Activated CD8-positive, alpha-beta T cell treated with anti-CD3 and anti-CD28 coated beads, Interleukin-2, amount 10 ng/mL, durations not matched to agents 7 days and 5 days (primary cell): ENCODE results near the gene ASAP3. TPM values are rescaled to one million over a fixed set of nuclear protein-coding genes. Genes with fewer than 3 reads are reported as not detected.
"Not testable (repeated sequence)": the region's sequence is repeated elsewhere in the genome, so short reads cannot be mapped to it uniquely, and the experiment has no call there.

Source experiments
- ATAC-seq: fragments of 150-1000 bp; cut with Tn5 transposase; one replicate; pipeline ENCODE4 v1.10.0; 2021; ENCODE audit warnings: moderate library complexity
- CTCF ChIA-PET: fragments of 350-600 bp; sonication (Branson Sonifier 250); formaldehyde crosslinking; loops from one replicate; lab custom pipeline; 2021; ENCODE audit warnings: antibody characterized with exemption; lab: Charles Lee
- POLR2A ChIA-PET: fragments of 350-600 bp; sonication (Branson Sonifier 250); formaldehyde crosslinking; loops from one replicate; lab custom pipeline; 2021; ENCODE audit warnings: antibody characterized with exemption; lab: Charles Lee
- DNase-seq: peaks from one replicate; pipeline ENCODE4 v3.0.0-alpha.2; 2020
- H3K27ac Mint-ChIP-seq: one replicate; pipeline ENCODE4 v1.8.0; 2021; ENCODE audit warnings: mild to moderate bottlenecking, mixed read lengths
- H3K27me3 Mint-ChIP-seq: one replicate; pipeline ENCODE4 v1.8.0; 2021; ENCODE audit warnings: low read depth, mixed read lengths
- H3K36me3 Mint-ChIP-seq: one replicate; pipeline ENCODE4 v1.8.0; 2021; ENCODE audit warnings: low read depth, mixed read lengths
- H3K4me1 Mint-ChIP-seq: one replicate; pipeline ENCODE4 v1.8.0; 2021; ENCODE audit warnings: low read depth, mixed read lengths
- H3K4me3 Mint-ChIP-seq: one replicate; pipeline ENCODE4 v1.8.0; 2021; ENCODE audit warnings: mild to moderate bottlenecking, mixed read lengths
- H3K9me3 Mint-ChIP-seq: one replicate; pipeline ENCODE4 v1.8.0; 2022; ENCODE audit warnings: mixed read lengths; ENCODE audit not compliant: insufficient read depth
- total RNA-seq, 2 experiments: library from RNA; stranded (reverse); gene quantifications; one replicate each; pipeline ENCODE4 v1.2.3, GENCODE V29; 2021

ASAP3 gene
- total RNA-seq, 2 experiments from 2014 or later = 0.24 to 0.83 TPM

DNA sequence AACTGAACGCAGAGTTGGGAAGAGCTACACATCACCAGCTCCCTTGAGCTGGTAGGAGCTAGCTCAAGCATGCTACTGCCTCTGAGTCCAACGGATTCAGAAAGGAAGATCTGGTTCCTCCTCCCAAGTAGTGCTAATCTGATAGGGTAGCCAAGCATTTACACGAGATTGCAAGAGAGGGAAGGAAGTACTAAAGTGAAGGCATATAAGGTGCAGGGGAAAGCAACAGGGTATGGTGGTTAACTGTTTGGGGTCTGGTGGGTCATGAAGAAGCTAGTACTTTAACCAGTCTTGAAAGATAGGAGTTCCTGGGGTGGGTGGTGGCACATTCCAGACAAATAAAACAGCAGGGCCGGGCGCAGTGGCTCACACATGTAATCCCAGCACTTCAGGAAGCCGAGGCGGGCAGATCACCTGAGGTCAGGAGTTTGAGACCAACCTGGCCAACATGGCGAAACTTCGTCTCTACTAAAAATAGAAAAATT, 94.1 kb downstream of the ASAP3 start:
- Mint-ChIP-seq H3K4me1 (no peaks in the 10 kb centered on the region), H3K27ac (no peak overlapping the region), H3K4me3 (no peak overlapping the region), H3K36me3 (no peaks in the 10 kb centered on the region), H3K27me3 (no peaks in the 10 kb centered on the region), H3K9me3 (no peaks in the 10 kb centered on the region)
- CTCF ChIA-PET = interaction anchor here (0.5 to 5.3 kb wide), 3 partner anchors 14 to 109 kb away, joined by 3 to 21 read pairs (median 4); partner anchors contain the start of gene HNRNPR
- POLR2A ChIA-PET = interaction anchor here (0.7 kb wide), 1 partner anchor 168 kb away, joined by 3 read pairs; no protein-coding TSS in a partner anchor
- ATAC-seq (no peak), DNase-seq (no peak)

DNA sequence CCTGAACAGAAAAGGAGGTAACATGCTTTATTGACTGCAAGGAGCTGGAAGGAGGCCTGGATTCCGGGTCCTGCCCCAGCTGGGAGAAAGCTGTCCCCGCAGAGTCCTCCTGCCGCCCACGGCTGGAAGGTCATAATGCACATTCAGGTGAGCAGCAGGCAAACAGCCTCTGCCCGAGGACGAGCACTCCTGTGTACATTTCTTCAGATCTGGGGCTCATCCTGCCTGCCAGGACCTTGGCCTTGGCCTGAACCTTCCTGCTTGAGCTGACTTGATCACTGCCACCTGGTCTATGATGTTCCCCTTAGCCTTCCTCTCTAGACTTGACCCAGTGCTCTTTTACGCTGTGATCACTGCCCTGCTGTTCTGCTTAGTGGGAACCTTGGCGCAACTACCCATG, 96.5 kb downstream of the ASAP3 start:
- Mint-ChIP-seq H3K4me1 (no peaks in the 10 kb centered on the region), H3K4me3 (no peak overlapping the region), H3K27ac (no peak overlapping the region), H3K9me3 (no peaks in the 10 kb centered on the region), H3K36me3 (no peaks in the 10 kb centered on the region), H3K27me3 (no peaks in the 10 kb centered on the region)
- no peak for ATAC-seq
- ChIA-PET POLR2A (no interaction called here), CTCF (interaction anchor here (5.3 kb wide), 1 partner anchor 16 kb away, joined by 21 read pairs; no protein-coding TSS in a partner anchor)
- DNase-seq = no peak

DNA sequence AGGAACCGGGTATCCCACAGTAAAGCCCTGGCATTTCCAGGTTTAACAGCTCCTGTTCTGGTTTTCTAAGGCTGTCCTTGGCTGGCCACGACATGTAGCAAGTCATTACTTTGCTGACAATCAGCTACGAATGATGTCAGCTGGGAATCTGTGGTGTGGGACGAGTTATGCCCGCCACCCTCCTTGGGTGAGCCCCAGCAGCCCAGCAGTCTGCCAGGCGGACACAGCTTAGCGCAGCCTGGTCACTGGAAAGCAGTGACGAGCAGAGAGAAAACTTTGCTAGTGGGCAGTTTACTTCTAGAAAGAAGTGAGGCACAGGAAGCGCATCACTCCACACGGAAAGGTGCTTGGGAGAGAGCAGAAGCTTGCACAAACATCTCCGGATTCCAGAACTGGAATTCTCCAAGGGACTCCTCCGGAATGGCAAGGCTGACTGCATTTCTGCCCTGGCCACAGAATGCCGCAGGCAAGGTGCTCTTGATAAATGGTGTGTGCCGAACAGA, 98.8 kb downstream of the ASAP3 start:
- no peaks in the 10 kb centered on the region for H3K4me1 Mint-ChIP-seq
- no peaks in the 10 kb centered on the region for H3K36me3 Mint-ChIP-seq
- DNase-seq (no peak), ATAC-seq (no peak)
- no peaks in the 10 kb centered on the region for H3K27me3 Mint-ChIP-seq
- H3K4me3 Mint-ChIP-seq = no peak overlapping the region
- CTCF ChIA-PET = interaction anchor here (1.1 kb wide), 1 partner anchor 19 kb away, joined by 5 read pairs; no protein-coding TSS in a partner anchor
- H3K9me3 Mint-ChIP-seq = no peaks in the 10 kb centered on the region
- POLR2A ChIA-PET = no interaction called here
- H3K27ac Mint-ChIP-seq = no peak overlapping the region

DNA sequence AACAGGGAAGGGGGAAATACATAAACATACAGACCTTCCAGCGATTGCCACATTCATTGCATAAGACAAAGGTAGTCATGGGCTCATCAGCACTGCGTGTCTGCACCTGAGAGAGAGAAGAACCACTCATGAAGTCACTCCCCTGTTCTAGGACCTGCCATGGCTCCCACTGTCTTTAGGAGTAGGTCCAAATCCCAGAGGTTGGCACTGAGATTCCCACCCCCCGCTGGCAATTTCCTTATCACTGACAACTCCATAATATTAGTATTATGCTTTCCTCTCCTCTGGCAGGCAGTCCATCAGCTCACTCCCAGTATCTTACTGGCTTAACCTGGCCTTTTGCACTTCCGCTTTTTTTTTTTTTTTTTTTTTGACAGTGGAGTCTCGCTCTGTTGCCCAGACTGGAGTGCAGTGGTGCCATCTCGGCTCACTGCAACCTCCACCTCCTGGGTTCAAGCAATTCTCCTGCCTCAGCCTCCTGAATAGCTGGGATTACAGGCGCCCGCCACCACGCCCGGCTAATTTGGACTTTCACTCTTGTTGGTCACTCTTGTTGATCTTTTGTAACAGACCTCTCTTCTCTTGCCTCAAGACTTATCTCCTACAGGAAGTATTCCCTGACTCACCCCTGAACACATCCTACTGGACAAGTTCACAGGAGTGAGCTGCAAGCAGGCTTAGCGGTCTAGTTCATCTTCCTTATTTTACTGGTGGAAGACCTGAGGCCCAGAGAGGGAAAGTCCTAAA, 99.5 kb downstream of the ASAP3 start:
- Mint-ChIP-seq H3K4me1 (no peaks in the 10 kb centered on the region), H3K36me3 (no peaks in the 10 kb centered on the region), H3K4me3 (no peak overlapping the region), H3K27ac (no peak overlapping the region), H3K9me3 (no peaks in the 10 kb centered on the region), H3K27me3 (no peaks in the 10 kb centered on the region)
- ChIA-PET CTCF (interaction anchor here (1.1 kb wide), 1 partner anchor 20 kb away, joined by 5 read pairs; no protein-coding TSS in a partner anchor), POLR2A (no interaction called here)
- DNase-seq = no peak
- ATAC-seq = no peak

DNA sequence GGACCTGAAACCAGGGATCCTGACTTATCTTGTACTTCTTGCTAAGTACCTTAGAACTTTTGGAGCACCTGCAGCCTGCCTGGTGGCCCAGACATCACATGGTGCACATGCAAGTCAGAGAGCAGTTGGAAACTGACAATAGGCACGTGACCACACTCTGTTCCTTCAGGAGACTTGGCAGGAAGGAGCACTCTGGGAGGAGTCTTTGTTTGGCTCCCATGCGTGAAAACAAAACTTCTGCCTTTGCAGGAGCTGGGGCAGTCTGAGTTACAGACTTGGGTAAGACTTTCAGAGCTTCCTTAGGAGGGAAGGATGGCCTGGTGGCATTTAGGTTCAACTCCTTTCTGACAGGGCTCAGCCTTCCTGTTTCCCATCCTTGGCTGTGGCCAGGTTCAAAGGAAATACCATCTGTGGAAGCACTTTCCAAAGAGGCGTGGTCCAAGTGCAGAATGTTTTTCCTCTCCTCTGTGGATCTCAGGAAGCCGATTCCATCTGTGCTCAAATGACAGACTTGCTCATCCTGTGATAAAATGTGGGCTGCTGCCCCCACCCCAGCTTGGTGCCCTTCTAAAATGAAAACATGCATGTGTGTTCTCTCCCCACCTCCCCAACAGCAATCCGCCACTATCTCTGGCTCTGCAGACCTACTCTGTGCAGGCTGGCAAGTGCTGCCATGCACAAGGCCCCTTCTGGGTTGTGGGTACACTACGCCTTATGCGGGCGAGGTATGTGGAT, 100.2 kb downstream of the ASAP3 start:
- Mint-ChIP-seq H3K4me3 (no peak overlapping the region), H3K27me3 (no peaks in the 10 kb centered on the region), H3K36me3 (no peaks in the 10 kb centered on the region), H3K4me1 (no peaks in the 10 kb centered on the region), H3K9me3 (no peaks in the 10 kb centered on the region), H3K27ac (no peak overlapping the region)
- ChIA-PET POLR2A (no interaction called here), CTCF (no interaction called here)
- no peak for DNase-seq
- ATAC-seq = no peak

DNA sequence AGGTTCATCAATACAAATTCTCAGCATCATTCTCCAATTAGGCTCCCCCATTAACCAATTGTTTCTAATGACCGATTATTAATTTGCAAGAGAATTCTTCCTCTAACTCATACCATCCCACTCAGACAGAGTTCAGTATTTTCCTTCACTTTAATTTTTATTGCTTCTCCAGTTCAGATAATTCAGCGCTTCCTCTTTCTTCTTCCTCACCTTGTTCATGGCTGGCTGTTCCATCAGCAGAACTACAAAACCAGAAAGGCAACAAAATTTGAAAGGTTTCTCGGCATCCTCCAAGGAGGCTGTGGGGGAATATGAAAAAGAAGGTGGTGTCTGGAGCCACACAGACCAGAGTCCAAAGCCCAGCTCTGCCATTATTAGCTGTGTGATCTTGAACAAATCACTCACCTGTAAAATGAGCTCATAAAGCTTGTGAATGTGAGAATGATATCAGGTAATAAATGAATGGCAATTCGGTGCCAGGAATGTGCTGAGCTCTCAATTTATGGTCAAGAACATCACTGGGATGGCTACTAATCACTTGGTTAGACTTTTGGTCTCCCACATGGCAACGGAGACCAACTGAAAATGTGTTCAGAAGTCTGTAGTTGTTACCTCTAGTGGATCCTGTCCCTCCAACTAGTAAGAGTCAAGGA, 102.6 kb downstream of the ASAP3 start:
- CTCF ChIA-PET = no interaction called here
- POLR2A ChIA-PET = no interaction called here
- H3K4me3 Mint-ChIP-seq = no peak overlapping the region
- no peaks in the 10 kb centered on the region for H3K27me3 Mint-ChIP-seq
- no peak overlapping the region for H3K27ac Mint-ChIP-seq
- H3K9me3 Mint-ChIP-seq = no peaks in the 10 kb centered on the region
- DNase-seq (no peak), ATAC-seq (no peak)
- no peaks in the 10 kb centered on the region for H3K4me1 Mint-ChIP-seq
- no peaks in the 10 kb centered on the region for H3K36me3 Mint-ChIP-seq

DNA sequence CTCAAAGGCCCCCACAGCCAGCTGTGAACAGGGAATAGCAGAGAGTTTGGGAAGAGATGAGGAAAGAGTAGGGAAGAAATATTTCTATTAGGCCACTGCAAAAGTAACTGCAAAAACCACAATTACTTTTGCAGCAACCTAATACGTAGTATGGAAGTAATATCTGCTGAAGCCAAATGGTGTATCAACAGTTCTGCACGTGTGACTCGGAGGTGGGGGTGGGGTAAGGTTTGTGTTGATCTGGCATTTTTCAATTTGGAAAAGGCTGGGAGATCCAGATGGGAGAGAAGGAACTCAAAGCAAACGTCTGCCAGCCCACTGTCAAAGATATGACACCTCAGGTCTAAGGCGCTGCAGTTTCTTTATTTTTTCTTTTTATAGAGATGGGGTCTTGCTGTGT, 103.3 kb downstream of the ASAP3 start:
- DNase-seq (no peak), ATAC-seq (no peak)
- ChIA-PET POLR2A (no interaction called here), CTCF (no interaction called here)
- Mint-ChIP-seq H3K27me3 (no peaks in the 10 kb centered on the region), H3K4me1 (no peaks in the 10 kb centered on the region), H3K36me3 (no peaks in the 10 kb centered on the region), H3K9me3 (no peaks in the 10 kb centered on the region), H3K4me3 (no peak overlapping the region), H3K27ac (no peak overlapping the region)

DNA sequence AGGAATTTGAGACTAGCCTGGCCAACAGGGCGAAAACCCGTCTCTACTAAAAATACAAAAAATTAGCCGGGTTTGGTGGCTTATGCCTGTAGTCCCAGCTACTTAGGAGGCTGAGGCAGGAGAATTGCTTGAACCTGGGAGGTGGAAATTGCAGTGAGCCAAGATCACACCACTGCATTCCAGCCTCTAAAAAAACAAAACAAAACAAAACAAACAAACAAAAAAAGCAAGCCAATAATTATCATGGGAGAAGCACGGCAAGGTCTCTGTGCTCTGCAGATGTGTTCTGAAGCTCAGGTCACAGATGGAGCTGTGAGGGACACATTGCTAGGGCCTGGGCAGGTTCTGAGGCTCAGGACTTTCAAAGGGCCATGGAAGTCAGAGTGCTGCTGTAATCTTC, 103.7 kb downstream of the ASAP3 start:
- POLR2A ChIA-PET, H3K27me3 Mint-ChIP-seq, CTCF ChIA-PET, DNase-seq, H3K4me3 Mint-ChIP-seq, H3K9me3 Mint-ChIP-seq, ATAC-seq, H3K27ac Mint-ChIP-seq, H3K4me1 Mint-ChIP-seq, H3K36me3 Mint-ChIP-seq: not testable (repeated sequence)

Other genes with a start within 250 kb of the ASAP3 start
- gene HNRNPR, start 139.9 kb downstream of the ASAP3 start, total RNA-seq = 100 to 1,000 TPM; 217 to 231 TPM
- 1 to 10 TPM; 5.0 to 5.4 TPM for gene ZNF436, start 114.3 kb downstream of the ASAP3 start, total RNA-seq
- 10 to 100 TPM; 11.4 to 12.1 TPM for gene TCEA3, start 59.4 kb downstream of the ASAP3 start, total RNA-seq
- 10 to 100 TPM; 75.0 to 80.3 TPM for gene E2F2, start 47.1 kb upstream of the ASAP3 start, total RNA-seq
- 10 to 100 TPM; 31.4 to 34.4 TPM for gene ID3, start 75.3 kb upstream of the ASAP3 start, total RNA-seq
- gene RPL11, start 207.6 kb upstream of the ASAP3 start, total RNA-seq = 1,000 to 10,000 TPM; 1,096 to 1,128 TPM